ENCODE measurements around the gene NDOR1.

NDOR1 gene

DNA sequence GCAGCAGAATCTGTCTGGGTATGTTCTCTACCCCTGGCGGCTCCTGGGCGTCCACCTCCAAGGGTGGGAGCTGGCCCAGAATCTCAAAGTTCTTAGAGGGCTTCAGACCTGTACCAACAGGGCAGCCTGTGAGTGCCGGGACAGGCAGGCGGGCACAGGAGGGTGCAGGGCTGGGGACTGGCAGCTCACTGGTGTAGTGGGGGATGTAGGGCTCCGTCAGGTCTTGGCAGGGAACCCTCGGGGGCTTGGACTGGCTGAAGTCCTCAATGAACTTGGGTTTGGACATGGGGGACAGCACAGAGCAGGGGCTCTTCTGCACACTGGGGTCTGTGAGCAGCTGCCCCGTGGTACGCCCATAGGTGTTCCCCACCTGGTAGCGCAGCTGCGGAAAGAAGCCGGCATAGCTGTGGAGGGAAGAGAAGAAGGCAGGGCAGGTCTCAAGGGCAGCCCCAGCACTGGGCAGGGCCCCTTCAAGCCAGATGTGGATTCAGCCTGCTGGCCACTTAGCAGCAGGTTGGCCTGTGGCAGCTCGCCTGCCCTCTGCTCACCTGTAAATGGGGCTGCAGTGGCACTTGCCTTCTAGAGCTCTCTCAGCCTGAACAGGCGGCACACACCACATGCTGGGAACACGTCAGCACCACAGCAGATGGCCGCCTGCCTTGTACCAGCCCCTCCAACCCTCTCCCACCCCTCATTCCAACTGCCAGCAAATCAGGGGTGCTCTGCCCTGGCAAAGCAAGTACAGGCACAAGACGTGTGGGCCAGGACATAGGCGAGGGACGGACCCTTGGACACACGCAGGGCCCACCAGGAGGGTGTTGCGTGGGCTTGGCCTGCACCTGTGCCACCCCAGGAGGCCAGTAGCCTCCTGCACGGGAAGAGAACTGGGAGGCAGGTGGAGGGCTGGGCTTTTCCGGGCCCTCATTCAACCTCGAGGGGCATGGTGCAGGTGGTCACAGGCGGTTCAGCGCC lies 40.2 kb downstream of the NDOR1 start:
- no peak for DNase-seq

- no peak for DNase-seq
Measured at GRCh38 chr9:137247135-137247915, 41.8 kb downstream of the NDOR1 start.

GRCh38 chr9:137247916-137248175 lies 42.3 kb downstream of the NDOR1 start:
- DNase-seq, result no peak

DNA sequence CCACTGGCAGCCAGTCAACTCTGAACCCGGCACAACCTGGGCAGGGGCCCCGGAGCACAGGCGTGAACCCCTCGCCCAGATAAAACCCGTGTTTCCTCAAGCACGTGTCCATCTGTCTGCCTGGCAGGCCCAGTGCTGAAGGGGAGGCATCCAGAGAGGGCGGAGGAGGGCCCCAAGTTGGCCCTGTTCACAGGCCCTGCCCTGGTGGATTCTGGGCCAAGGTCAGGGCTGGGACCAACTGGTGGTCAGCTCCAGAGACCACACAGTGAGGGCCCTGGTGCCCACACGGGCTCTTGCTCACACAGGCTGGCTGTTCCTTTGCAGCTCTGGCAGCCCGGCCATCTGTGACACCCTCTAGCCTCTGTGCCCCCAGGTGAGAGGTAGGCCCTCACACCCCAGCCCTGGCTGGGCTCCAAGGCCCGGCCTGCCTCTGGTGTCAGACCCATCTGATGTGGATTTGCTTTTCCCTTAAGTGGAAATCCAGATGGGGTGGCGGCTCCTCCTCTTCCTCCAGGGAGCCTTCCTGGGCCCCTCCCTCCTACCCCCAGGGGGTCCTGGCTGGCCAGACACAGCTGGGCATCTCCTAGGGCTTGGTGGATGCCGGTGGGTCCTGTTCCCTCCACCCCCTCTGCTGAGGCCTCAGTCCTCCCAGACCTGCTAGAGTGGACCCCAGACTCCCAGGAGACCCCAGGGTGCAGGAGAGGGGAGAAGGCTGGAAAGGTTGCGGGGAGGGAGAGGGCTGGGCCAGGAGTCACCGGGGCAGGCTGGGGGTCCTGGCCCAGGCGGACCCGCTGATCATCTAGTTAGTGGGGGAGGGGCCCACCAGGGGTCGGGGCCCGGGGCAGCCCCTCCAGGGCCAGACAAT lies 45.1 kb downstream of the NDOR1 start:
- DNase-seq, result no peak

GRCh38 chr9:137251194-137251461 lies 45.6 kb downstream of the NDOR1 start, which contains the start of gene STPG3:
TSS of gene STPG3 (plus strand) at chr9:137251286. CDS start at chr9:137251287, 1 bp downstream.
- DNase-seq, result no peak

GRCh38 chr9:137251490-137252268 lies 46.2 kb downstream of the NDOR1 start:
- no peak for DNase-seq

DNA sequence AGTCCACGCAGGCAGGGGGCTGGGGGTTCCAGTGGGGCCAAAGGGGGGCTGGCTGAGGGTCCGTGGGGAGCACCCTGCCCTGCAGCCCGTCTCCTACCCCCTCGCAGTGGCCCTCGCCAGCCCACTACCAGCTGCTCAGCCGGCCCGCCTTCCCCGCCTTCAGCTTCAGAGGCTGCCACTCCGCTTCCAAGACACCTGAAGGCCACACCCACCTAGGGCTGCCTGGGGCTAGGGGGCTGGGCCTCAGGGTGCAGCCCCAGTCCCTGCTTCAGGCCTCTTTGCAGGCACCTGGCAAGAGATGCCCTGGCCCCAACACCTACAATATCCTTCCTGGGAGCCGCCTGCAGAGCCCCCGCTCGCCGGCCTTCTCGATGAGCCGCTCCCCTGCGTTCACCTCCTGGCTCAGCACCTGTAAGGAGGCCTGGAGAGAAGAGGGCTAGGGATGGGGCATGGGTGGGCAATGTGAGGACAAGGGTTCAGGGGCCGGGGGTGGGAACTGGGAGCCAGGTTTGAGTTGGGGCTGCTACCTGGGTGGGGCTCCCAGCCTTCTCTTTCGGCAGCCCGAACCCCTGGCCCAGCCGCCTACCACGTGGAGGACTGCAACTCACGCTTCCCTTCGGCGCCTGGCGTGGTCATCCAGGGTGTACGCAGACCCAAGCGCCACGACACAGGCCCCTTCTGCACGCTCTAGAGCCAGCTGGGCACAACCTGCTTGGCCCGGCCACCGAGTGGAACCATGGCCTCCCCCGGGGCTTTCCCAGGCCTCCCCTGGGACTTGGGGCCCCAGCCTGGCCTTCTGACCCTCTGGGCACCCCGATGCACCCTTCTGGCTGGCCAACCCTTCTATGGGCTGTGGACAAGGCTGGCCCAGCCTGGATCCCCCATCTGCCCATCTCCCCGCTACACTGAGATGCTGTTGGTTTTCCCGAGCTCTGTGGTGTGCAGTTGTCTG lies 47.3 kb downstream of the NDOR1 start:
- peak; percentile 60 for DNase-seq

DNA sequence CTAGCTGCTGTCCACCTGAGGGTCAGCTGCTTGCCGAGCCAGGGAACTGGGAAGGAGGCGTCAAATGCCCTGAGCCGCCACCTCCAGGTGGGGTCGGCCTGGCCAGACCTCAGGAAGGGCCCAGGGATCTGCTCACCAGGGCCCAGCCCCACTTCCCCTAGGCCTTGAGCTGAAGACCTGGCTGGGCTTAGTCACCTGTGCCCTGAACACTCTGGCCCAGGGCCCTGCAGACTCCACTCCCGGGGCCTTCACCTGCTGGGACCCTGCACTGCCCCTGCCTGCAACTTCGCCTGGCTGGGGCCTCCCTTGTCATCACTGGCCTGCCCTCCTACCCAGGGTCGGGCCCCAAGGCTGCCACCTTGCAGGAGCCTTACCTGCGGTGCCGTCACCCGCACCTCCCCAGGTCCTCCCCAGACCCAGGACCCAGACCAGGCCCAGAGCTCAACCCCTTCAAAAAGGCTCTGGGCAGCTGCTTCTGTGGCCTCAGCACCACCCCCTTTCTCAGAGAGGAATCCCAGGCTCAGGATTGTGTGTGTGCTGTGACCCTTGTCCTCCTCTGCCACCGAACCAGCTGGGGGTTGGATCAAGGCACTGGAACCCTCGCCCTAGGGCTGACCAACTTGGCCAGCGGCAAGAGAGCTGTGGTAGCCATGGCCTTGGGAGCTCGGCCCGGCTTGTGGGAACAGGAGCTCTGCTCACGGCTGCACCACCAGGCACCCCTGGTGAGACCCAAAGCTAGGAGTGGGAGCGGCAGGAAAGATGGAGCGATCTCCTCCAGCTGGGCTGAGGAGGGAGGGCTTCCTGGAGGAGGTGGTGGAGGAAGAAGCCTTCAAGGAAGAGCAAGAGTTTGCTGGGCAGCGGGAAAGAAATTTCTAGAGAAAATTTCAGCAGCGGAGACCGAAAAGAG lies 48.5 kb downstream of the NDOR1 start:
- peak; percentile 44 for DNase-seq

- DNase-seq, result peak; percentile 91
Measured at GRCh38 chr9:137254624-137255447, 49.3 kb downstream of the NDOR1 start, which contains the start of gene NELFB. TSS of gene NELFB (plus strand) at chr9:137255327.

- peak; percentile 68 for DNase-seq
Measured at GRCh38 chr9:137255448-137256114, 50.1 kb downstream of the NDOR1 start.

- DNase-seq, result no peak
Measured at GRCh38 chr9:137256362-137256761, 50.9 kb downstream of the NDOR1 start.

DNA sequence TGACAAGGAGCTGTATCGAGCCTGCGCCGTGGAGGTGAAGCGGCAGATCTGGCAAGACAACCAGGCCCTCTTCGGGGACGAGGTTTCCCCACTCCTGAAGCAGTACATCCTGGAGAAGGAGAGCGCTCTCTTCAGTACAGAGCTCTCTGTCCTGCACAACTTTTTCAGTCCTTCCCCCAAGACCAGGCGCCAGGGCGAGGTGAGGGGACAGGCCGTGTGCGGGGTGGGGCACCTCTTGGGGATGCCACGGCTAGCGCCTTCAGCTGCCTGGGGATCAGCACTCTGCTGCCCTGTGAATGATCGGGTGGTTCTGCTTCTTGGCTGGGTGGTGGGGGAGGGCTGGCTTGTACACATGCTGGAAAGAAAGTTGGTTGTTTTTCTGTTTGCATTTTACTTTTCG lies 51.4 kb downstream of the NDOR1 start:
- DNase-seq, result no peak

DNA sequence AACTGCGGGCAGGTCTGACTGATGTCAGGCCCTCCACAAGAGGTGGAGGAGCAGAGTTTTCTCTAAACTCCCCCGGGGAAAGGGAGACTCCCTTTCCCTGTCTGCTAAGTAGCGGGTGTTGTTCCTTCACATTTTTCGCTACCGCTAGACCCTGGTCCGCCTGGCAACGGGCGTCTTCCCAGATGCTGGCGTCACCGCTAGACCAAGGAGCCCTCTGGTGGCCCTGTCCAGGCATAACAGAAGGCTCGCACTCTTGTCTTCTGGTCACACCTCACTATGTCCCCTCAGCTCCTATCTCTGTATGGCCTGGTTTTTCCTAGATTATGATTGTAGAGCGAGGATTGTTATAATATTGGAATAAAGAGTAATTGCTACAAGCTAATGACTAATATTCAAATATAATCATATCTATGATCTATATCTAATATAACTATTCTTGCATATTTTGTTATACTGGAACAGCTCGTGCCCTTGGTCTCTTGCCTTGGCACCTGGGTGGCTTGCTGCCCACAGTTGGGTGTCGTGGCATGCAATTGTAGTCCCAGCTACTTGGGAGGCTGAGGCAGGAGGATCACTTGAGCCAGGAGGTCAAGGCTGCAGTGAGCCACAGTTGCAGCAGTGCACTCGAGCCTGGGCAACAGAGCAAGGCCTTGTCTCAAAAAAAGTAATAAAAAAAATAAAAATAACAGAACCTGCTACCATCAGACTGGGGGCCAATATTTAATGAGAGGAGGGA lies 56.8 kb downstream of the NDOR1 start:
- DNase-seq, result peak; percentile 67

DNA sequence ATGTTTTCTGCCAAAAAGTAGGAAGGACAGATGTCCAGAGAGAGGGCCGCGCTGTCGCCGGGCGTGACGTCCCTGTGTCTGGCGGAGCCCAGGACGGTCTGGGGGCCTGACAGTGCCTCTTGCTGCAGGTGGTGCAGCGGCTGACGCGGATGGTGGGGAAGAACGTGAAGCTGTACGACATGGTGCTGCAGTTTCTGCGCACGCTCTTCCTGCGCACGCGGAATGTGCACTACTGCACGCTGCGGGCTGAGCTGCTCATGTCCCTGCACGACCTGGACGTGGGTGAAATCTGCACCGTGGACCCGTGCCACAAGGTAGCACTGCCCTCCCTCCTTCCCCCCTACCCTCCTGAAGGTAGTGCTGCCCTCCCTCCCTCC lies 57.4 kb downstream of the NDOR1 start:
- no peak for DNase-seq

DNA sequence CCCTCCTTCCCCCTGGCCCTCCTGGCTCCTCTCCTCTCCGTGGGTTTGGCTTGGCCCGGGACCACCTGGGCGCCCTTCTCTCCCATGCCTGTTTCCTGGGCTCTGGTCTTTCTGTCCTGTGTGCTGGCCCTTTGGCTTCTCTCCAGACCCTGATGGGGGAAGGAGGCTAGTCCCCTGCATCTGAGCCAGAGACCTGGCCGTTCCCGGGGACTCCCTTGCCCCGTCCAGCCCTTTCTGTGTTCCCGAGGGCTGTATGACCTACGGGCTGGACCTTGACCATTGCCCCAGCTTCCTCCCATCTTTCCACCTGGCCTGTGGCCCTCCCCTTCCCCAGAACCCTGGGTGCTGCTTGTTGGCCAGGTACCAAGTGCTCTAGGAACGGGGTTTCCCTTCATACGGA lies 58.0 kb downstream of the NDOR1 start:
- no peak for DNase-seq

GRCh38 chr9:137264067-137264466 lies 58.6 kb downstream of the NDOR1 start:
- no peak for DNase-seq

- no peak for DNase-seq
Measured at GRCh38 chr9:137265496-137266161, 60.1 kb downstream of the NDOR1 start.
